ENCODE measurements around the gene GCNT1.
"Not testable (repeated sequence)": the region's sequence is repeated elsewhere in the genome, so short reads cannot be mapped to it uniquely, and the experiment has no call there.

Gene GCNT1

DNA sequence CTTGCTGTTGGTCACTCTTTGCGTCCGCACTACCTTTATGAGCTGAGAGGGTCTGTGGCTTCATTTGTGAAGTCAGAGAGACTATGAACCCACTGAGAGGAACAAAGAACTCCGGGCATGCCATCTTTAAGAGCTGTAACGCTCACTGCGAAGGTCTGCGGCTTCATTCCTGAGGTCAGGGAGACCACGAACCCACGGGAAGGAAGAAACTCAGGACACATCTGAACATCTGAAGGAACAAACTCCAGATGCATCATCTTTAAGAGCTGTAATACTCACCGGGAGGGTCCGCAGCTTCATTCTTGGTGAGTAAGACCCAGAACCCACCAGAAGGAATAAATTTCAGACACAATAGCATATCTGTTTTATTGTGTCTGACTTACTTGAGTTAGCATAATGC, 19.2 kb downstream of the GCNT1 start:
- no peak for FAIRE-seq
- TF ChIP-seq POLR2A (IDR thresholded peaks at IDR 0.05; ENCODE audit: low read depth, low read length), result no peak
- TF ChIP-seq POU2F2 (IDR thresholded peaks at IDR 0.05; ENCODE audit: low read depth, low read length), result no peak
- TF ChIP-seq SPI1 (IDR thresholded peaks at IDR 0.05; ENCODE audit: low read depth, low read length), result no peak
- no peak for TF ChIP-seq TAF1 (IDR thresholded peaks at IDR 0.05; ENCODE audit: low read depth, low read length)
- TF ChIP-seq POLR2AphosphoS5 (IDR thresholded peaks at IDR 0.05; ENCODE audit: low read depth, low read length), result no peak
- no peak for TF ChIP-seq PAX5 (IDR thresholded peaks at IDR 0.05; ENCODE audit: insufficient read depth, low read length, severe bottlenecking)
- no peak for DNase-seq (ENCODE audit: insufficient read length, low spot score)

DNA sequence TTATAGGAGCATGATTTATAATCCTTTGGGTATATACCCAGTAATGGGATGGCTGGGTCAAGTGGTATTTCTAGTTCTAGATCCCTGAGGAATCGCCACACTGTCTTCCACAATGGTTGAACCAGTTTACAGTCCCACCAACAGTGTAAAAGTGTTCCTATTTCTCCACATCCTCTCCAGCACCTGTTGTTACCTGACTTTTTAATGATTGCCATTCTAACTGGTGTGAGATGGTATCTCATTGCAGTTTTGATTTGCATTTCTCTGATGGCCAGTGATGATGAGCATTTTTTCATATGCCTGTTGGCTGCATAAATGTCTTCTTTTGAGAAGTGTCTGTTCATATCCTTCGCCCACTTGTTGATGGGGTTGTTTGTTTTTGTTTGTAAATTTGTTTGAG, 20.4 kb downstream of the GCNT1 start:
- not testable (repeated sequence) for DNase-seq (ENCODE audit: insufficient read length, low spot score); FAIRE-seq

DNA sequence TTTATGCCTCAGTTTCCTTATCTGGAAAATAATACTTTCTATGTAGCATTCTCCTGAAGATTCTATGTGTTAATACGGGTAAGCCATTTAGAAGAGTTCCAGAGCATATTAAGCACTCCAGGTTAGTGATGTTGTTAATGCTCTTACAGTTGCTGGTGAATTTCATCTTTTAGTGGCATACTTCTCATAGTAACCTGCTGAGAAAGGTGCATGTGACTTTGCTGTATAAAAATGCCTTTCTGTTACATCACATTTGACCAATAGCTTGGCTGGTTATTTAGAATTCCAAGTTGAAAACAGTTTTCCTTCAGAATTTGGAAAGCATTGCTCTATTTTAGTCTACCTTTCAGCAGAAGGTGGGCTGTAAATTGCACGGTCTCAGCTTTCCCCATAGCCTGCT, 27.2 kb downstream of the GCNT1 start:
- no peak for DNase-seq (ENCODE audit: insufficient read length, low spot score)
- FAIRE-seq, result peak; percentile 67
- no peak for TF ChIP-seq POU2F2 (IDR thresholded peaks at IDR 0.05; ENCODE audit: low read depth, low read length)
- no peak for TF ChIP-seq POLR2AphosphoS5 (IDR thresholded peaks at IDR 0.05; ENCODE audit: low read depth, low read length)
- TF ChIP-seq PAX5 (IDR thresholded peaks at IDR 0.05; ENCODE audit: insufficient read depth, low read length, severe bottlenecking), result no peak
- TF ChIP-seq TAF1 (IDR thresholded peaks at IDR 0.05; ENCODE audit: low read depth, low read length), result no peak
- no peak for TF ChIP-seq SPI1 (IDR thresholded peaks at IDR 0.05; ENCODE audit: low read depth, low read length)
- TF ChIP-seq POLR2A (IDR thresholded peaks at IDR 0.05; ENCODE audit: low read depth, low read length), result no peak

DNA sequence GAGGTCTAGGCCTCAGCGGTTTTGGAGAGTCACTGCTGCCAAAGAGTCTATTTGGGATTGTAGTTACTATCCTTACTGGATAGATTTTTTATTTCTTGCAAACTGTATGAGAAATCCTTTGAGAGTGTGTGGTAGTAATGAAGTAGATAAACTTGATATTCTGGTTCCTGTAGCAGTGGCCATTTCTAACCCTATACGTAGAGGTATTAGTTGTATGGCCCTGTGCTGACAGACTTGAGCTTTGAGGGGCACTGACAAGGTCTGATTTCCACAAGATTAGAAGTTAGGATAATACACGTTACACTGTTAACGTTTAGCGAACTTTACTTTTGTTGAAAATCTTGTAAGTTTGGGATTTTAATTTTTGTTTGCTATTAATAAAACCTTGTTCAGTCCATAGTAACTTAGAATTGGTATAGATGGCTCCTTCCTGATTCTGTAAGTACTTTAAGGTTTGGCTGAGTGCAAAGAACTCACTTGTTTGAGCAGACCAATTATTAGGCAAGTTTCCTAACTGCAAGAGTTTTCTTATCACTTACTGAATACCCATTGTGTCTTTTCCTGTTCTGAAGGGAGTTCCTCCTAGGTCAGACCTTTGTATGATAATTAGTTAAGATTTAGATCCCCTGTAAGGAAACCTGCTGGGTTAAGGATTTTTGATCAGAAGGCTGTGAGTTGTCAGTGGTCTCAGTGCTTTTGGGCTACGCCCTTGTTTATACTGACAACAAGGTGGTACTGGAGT, 31.4 kb downstream of the GCNT1 start:
- FAIRE-seq (no peak), DNase-seq (ENCODE audit: insufficient read length, low spot score) (no peak)
- TF ChIP-seq TAF1 (IDR thresholded peaks at IDR 0.05; ENCODE audit: low read depth, low read length), result no peak
- no peak for TF ChIP-seq POLR2A (IDR thresholded peaks at IDR 0.05; ENCODE audit: low read depth, low read length)

DNA sequence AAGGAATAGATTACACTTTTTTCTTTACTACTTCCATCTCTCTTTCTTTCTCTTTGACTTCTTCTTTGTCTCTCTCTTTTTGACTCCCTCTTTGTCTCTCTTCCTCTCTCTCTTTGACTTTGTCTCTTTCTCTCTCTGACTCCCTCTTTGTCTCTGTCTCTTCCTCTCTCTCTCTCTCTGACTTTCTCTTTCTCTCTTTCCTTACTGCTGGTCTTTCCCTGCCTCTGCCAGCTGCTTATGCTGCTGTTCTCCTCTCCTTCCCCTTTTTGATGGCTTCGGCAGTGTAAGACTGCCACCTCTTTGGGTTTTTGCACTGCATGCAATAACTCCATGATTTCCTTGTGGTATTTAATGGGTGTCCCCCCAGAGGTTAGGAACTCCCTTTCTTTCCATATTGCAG, 32.1 kb downstream of the GCNT1 start:
- not testable (repeated sequence) for FAIRE-seq; DNase-seq (ENCODE audit: insufficient read length, low spot score)

DNA sequence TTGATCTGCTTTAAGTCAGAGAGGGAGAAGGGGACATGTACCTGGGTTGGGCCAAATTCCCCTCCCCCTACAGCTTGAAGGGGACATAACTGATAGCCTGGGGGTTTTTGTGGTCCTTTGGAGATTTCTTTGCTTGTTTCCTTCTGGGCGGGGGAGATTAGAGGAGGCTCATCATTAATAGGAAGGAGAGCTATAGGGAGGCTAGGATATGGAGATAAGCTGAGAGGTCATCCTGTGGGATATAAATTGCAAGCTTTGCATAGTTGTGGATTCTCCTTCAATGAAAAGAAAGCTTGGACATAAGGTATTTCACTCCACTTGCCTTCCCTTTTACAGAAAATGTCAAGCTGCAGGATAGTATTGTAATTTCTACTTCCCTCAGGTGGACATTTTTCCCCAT, 34.5 kb downstream of the GCNT1 start:
- not testable (repeated sequence) for FAIRE-seq; DNase-seq (ENCODE audit: insufficient read length, low spot score)

DNA sequence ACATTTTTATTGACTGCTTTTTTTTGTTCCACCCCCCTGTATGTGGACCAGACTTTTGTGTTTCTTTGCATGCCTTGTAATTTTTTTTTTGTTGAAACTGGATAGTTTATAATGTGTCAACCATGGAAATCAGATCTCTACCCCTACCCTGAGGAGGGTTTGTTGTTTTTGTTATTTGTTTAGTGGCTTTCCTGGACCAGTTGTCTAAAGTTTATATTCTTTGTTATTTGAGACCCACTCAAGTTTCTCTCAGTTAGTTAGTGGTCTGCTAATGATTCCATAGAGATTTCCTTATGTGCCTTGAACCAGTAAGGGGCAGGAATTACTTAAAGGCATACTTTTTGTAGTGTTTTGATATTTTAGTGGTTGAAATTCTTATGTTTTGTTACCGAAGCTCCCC, 41.1 kb downstream of the GCNT1 start:
- TF ChIP-seq POLR2AphosphoS5 (IDR thresholded peaks at IDR 0.05; ENCODE audit: low read depth, low read length) (no peak), TAF1 (IDR thresholded peaks at IDR 0.05; ENCODE audit: low read depth, low read length) (no peak), SPI1 (IDR thresholded peaks at IDR 0.05; ENCODE audit: low read depth, low read length) (no peak), PAX5 (IDR thresholded peaks at IDR 0.05; ENCODE audit: insufficient read depth, low read length, severe bottlenecking) (no peak), POU2F2 (IDR thresholded peaks at IDR 0.05; ENCODE audit: low read depth, low read length) (no peak), POLR2A (IDR thresholded peaks at IDR 0.05; ENCODE audit: low read depth, low read length) (no peak)
- DNase-seq (ENCODE audit: insufficient read length, low spot score), result no peak
- FAIRE-seq, result peak; percentile 28

DNA sequence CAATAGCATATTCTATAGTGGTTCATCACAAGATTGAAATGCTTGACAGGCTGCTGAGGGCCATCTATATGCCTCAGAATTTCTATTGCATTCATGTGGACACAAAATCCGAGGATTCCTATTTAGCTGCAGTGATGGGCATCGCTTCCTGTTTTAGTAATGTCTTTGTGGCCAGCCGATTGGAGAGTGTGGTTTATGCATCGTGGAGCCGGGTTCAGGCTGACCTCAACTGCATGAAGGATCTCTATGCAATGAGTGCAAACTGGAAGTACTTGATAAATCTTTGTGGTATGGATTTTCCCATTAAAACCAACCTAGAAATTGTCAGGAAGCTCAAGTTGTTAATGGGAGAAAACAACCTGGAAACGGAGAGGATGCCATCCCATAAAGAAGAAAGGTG, 43.8 kb downstream of the GCNT1 start:
- no peak for FAIRE-seq
- no peak for DNase-seq (ENCODE audit: insufficient read length, low spot score)
- no peak for TF ChIP-seq SPI1 (IDR thresholded peaks at IDR 0.05; ENCODE audit: low read depth, low read length)
- TF ChIP-seq POLR2AphosphoS5 (IDR thresholded peaks at IDR 0.05; ENCODE audit: low read depth, low read length), result no peak
- TF ChIP-seq TAF1 (IDR thresholded peaks at IDR 0.05; ENCODE audit: low read depth, low read length), result no peak
- TF ChIP-seq POLR2A (IDR thresholded peaks at IDR 0.05; ENCODE audit: low read depth, low read length), result no peak
- TF ChIP-seq POU2F2 (IDR thresholded peaks at IDR 0.05; ENCODE audit: low read depth, low read length), result no peak
- TF ChIP-seq PAX5 (IDR thresholded peaks at IDR 0.05; ENCODE audit: insufficient read depth, low read length, severe bottlenecking), result no peak

DNA sequence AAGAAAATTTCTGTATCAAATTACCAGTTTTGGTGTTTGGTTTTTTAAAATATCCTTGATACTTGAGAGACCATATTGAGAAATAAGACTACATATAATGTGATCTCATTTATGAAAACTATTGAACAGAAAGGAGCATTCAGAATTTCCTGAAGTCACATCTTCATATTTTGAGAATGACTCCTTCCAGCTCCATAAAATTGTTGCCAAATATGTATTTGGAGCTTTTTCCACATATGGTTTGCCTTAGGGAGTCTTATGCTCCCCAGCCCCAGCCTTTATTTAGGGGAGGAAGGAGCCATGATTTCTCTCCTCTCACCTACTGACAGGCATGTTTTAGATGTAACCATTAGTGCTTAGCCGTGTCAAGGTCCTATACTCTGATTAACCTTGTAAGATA, 51.1 kb downstream of the GCNT1 start:
- TF ChIP-seq SPI1 (IDR thresholded peaks at IDR 0.05; ENCODE audit: low read depth, low read length) (no peak), POLR2AphosphoS5 (IDR thresholded peaks at IDR 0.05; ENCODE audit: low read depth, low read length) (no peak), POLR2A (IDR thresholded peaks at IDR 0.05; ENCODE audit: low read depth, low read length) (no peak), TAF1 (IDR thresholded peaks at IDR 0.05; ENCODE audit: low read depth, low read length) (no peak), POU2F2 (IDR thresholded peaks at IDR 0.05; ENCODE audit: low read depth, low read length) (no peak), PAX5 (IDR thresholded peaks at IDR 0.05; ENCODE audit: insufficient read depth, low read length, severe bottlenecking) (no peak)
- DNase-seq (ENCODE audit: insufficient read length, low spot score), result no peak
- peak; percentile 67 for FAIRE-seq

DNA sequence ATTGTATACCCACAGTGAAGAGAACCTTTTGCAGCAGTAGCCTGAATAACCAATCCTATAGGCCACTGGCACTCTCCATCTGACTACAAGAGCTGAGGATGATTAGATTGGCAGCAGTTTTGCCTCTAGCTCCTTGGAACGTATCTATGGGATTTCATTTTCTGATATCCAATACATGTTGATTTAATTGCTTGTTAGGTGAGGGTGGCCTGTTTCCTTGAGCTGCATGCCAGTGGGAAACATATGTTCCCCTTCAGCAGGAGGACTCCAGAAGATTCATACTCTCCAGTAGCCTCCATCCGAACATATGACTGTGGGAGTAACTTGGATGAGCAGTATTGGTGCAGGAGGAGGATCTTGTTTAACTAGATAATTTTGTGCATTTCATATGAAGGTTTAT, 51.5 kb downstream of the GCNT1 start:
- no peak for DNase-seq (ENCODE audit: insufficient read length, low spot score)
- TF ChIP-seq POLR2A (IDR thresholded peaks at IDR 0.05; ENCODE audit: low read depth, low read length) (no peak), POU2F2 (IDR thresholded peaks at IDR 0.05; ENCODE audit: low read depth, low read length) (no peak), PAX5 (IDR thresholded peaks at IDR 0.05; ENCODE audit: insufficient read depth, low read length, severe bottlenecking) (no peak), POLR2AphosphoS5 (IDR thresholded peaks at IDR 0.05; ENCODE audit: low read depth, low read length) (no peak)
- peak; percentile 45 for FAIRE-seq

DNA sequence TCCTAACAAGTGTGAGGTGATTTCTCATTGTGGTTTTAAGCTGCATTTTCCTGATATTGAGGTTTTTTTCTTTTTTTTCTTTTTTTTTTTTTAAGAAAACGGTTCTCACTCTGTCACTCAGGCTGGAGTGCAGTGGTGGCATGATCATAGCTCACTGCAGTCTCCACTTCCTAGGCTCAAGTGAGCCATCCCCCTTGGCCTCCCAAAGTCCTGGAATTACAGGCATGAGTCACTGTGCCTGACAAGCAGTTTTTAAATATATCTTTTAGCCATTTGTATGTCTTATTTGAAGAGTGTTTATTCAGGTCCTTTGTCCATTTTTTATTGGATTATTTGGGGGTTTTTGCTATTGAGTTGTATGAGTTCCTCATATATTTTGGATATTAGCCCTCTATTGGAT, 53.8 kb downstream of the GCNT1 start:
- no peak for DNase-seq (ENCODE audit: insufficient read length, low spot score)
- no peak for FAIRE-seq
- TF ChIP-seq PAX5 (IDR thresholded peaks at IDR 0.05; ENCODE audit: insufficient read depth, low read length, severe bottlenecking) (no peak), TAF1 (IDR thresholded peaks at IDR 0.05; ENCODE audit: low read depth, low read length) (no peak), POU2F2 (IDR thresholded peaks at IDR 0.05; ENCODE audit: low read depth, low read length) (no peak), POLR2AphosphoS5 (IDR thresholded peaks at IDR 0.05; ENCODE audit: low read depth, low read length) (no peak), SPI1 (IDR thresholded peaks at IDR 0.05; ENCODE audit: low read depth, low read length) (no peak), POLR2A (IDR thresholded peaks at IDR 0.05; ENCODE audit: low read depth, low read length) (no peak)
